CD4-positive, CD25-positive, alpha-beta regulatory T cell (primary cell): ENCODE results near the gene MLIP. TPM values are rescaled to one million over a fixed set of nuclear protein-coding genes. Genes with fewer than 3 reads are reported as not detected.

Experiments used
- ATAC-seq, 2 donors: fragments of 150-1000 bp; cut with Tn5 transposase; one replicate each; pipeline ENCODE4 v1.10.0; 2021; ENCODE audit warnings: low read depth in 2 of 2, moderate number of reproducible peaks in 2 of 2, moderate library complexity in 1 of 2
- DNase-seq, 3 donors: peaks; one replicate each; pipeline versions ENCODE4 v3.0.0 to v3.0.0-alpha.2; 2012 to 2022; ENCODE audit warnings: mixed read lengths in 1 of 3
- H3K27ac ChIP-seq: one replicate; pipeline ENCODE4 v1.7.0; 2013; ENCODE audit warnings: mild to moderate bottlenecking, low read length; ENCODE audit not compliant: insufficient read depth, poor library complexity, severe bottlenecking
- H3K27me3 ChIP-seq: one replicate; pipeline ENCODE4 v1.7.0; 2013; ENCODE audit warnings: low read length; ENCODE audit not compliant: control insufficient read depth, insufficient read depth
- H3K36me3 ChIP-seq: one replicate; pipeline ENCODE4 v1.7.0; 2013; ENCODE audit warnings: mild to moderate bottlenecking, low read length, moderate library complexity; ENCODE audit not compliant: control insufficient read depth, insufficient read depth
- H3K4me1 ChIP-seq: 2 replicates; pipeline ENCODE4 v1.7.0; 2013; ENCODE audit warnings: mild to moderate bottlenecking, low read length; ENCODE audit not compliant: insufficient read depth, control insufficient read depth, poor library complexity, severe bottlenecking
- H3K4me3 ChIP-seq: one replicate; pipeline ENCODE4 v1.7.0; 2013; ENCODE audit warnings: low read depth, mild to moderate bottlenecking, low read length, moderate library complexity
- H3K9me3 ChIP-seq, 2 experiments: 1 replicate in 1 of 2; 2 replicates in 1 of 2; pipeline ENCODE4 v1.7.0; 2013; ENCODE audit warnings: low read length in 2 of 2, mild to moderate bottlenecking in 1 of 2, moderate library complexity in 1 of 2; ENCODE audit not compliant: control insufficient read depth in 2 of 2
- H3K27ac Mint-ChIP-seq, 3 donors: one replicate each; pipeline ENCODE4 v1.8.0; 2020 to 2022; ENCODE audit warnings: mild to moderate bottlenecking in 3 of 3, mixed read lengths in 3 of 3, moderate library complexity in 2 of 3
- H3K27me3 Mint-ChIP-seq: one replicate; pipeline ENCODE4 v1.8.0; 2022; ENCODE audit warnings: mild to moderate bottlenecking, mixed read lengths
- H3K36me3 Mint-ChIP-seq: one replicate; pipeline ENCODE4 v1.8.0; 2020; ENCODE audit warnings: mixed read lengths
- H3K4me1 Mint-ChIP-seq, 4 donors: one replicate each; pipeline ENCODE4 v1.8.0; 2020 to 2022; ENCODE audit warnings: mixed read lengths in 4 of 4, mild to moderate bottlenecking in 1 of 4
- H3K4me3 Mint-ChIP-seq, 4 donors: one replicate each; pipeline ENCODE4 v1.8.0; 2020 to 2022; ENCODE audit warnings: mild to moderate bottlenecking in 4 of 4, mixed read lengths in 4 of 4, moderate library complexity in 3 of 4
- H3K9me3 Mint-ChIP-seq, 7 donors: one replicate each; pipeline ENCODE4 v1.8.0; 2020 to 2022; ENCODE audit warnings: mixed read lengths in 7 of 7, mild to moderate bottlenecking in 3 of 7, moderate library complexity in 2 of 7
- polyA plus RNA-seq, 4 donors: library from polyadenylated mRNA; unstranded; fragments of 300-500 nt; fragmentation: Illumina TruSeq; gene quantifications; one replicate each; pipeline ENCODE4 v1.2.3, GENCODE V29; 2021
- total RNA-seq: library from RNA; stranded (reverse); gene quantifications from one replicate; pipeline ENCODE4 v1.2.3, GENCODE V29; 2022

Gene MLIP
- total and polyA plus RNA-seq, 5 donors from 2014 or later, result not detected

- Histone ChIP-seq H3K4me3 (no peak overlapping the region), H3K36me3 (no peaks in the 10 kb centered on the region), H3K27me3 (no peaks in the 10 kb centered on the region), H3K9me3 (no peaks in the 10 kb centered on the region), H3K27ac (no peak overlapping the region), H3K4me1 (no peaks in the 10 kb centered on the region)
- Mint-ChIP-seq H3K27ac (no peak overlapping the region), H3K36me3 (no peaks in the 10 kb centered on the region), H3K4me1 (no peaks in the 10 kb centered on the region), H3K27me3 (no peaks in the 10 kb centered on the region), H3K9me3 (peaks cover 0 to 15% (median 4%) of the 10 kb centered on the region in 7 donors), H3K4me3 (no peak overlapping the region)
- no peak for DNase-seq
- no peak for ATAC-seq
Observed at GRCh38 chr6:54112151-54112650, 958 bp downstream of the MLIP start.

GRCh38 chr6:54114991-54115390 is 3.7 kb downstream of the MLIP start:
- Mint-ChIP-seq H3K27ac (no peak overlapping the region), H3K4me3 (no peak overlapping the region), H3K4me1 (no peaks in the 10 kb centered on the region), H3K36me3 (no peaks in the 10 kb centered on the region), H3K9me3 (peaks cover 0 to 15% (median 4%) of the 10 kb centered on the region in 7 donors), H3K27me3 (no peaks in the 10 kb centered on the region)
- Histone ChIP-seq H3K27ac (no peak overlapping the region), H3K9me3 (no peaks in the 10 kb centered on the region), H3K4me3 (no peak overlapping the region), H3K27me3 (no peaks in the 10 kb centered on the region), H3K4me1 (no peaks in the 10 kb centered on the region), H3K36me3 (no peaks in the 10 kb centered on the region)
- DNase-seq, result no peak
- no peak for ATAC-seq

GRCh38 chr6:54115966-54116365 is 4.7 kb downstream of the MLIP start:
- ATAC-seq, result no peak
- Histone ChIP-seq H3K27ac (no peak overlapping the region), H3K9me3 (no peaks in the 10 kb centered on the region), H3K4me3 (no peak overlapping the region), H3K27me3 (no peaks in the 10 kb centered on the region), H3K4me1 (no peaks in the 10 kb centered on the region), H3K36me3 (no peaks in the 10 kb centered on the region)
- H3K36me3 Mint-ChIP-seq, result no peaks in the 10 kb centered on the region
- H3K9me3 Mint-ChIP-seq, result peaks cover 0 to 15% (median 4%) of the 10 kb centered on the region in 7 donors
- no peak for DNase-seq
- H3K4me3 Mint-ChIP-seq, result no peak overlapping the region
- no peaks in the 10 kb centered on the region for H3K4me1 Mint-ChIP-seq
- no peaks in the 10 kb centered on the region for H3K27me3 Mint-ChIP-seq
- no peak overlapping the region for H3K27ac Mint-ChIP-seq

- no peaks in the 10 kb centered on the region for H3K4me1 ChIP-seq
- ATAC-seq, result no peak
- H3K27ac ChIP-seq, result no peak overlapping the region
- H3K36me3 Mint-ChIP-seq, result no peaks in the 10 kb centered on the region
- H3K4me3 ChIP-seq, result no peak overlapping the region
- H3K27me3 Mint-ChIP-seq, result no peaks in the 10 kb centered on the region
- H3K36me3 ChIP-seq, result no peaks in the 10 kb centered on the region
- no peak overlapping the region for H3K4me3 Mint-ChIP-seq
- H3K9me3 ChIP-seq, result no peaks in the 10 kb centered on the region
- no peak for DNase-seq
- no peaks in the 10 kb centered on the region for H3K4me1 Mint-ChIP-seq
- peaks cover 0 to 15% (median 4%) of the 10 kb centered on the region in 7 donors for H3K9me3 Mint-ChIP-seq
- H3K27ac Mint-ChIP-seq, result no peak overlapping the region
- no peaks in the 10 kb centered on the region for H3K27me3 ChIP-seq
Observed at GRCh38 chr6:54118117-54118516, 6.9 kb downstream of the MLIP start.

GRCh38 chr6:54125493-54125892 is 14.2 kb downstream of the MLIP start:
- Histone ChIP-seq H3K4me3 (no peak overlapping the region), H3K9me3 (no peaks in the 10 kb centered on the region), H3K4me1 (no peaks in the 10 kb centered on the region), H3K27me3 (no peaks in the 10 kb centered on the region), H3K27ac (no peak overlapping the region), H3K36me3 (no peaks in the 10 kb centered on the region)
- H3K27me3 Mint-ChIP-seq, result no peaks in the 10 kb centered on the region
- no peaks in the 10 kb centered on the region for H3K4me1 Mint-ChIP-seq
- H3K9me3 Mint-ChIP-seq, result peaks cover 0 to 1% (median 0%) of the 10 kb centered on the region in 7 donors
- ATAC-seq (no peak), DNase-seq (no peak)
- no peak overlapping the region for H3K4me3 Mint-ChIP-seq
- no peaks in the 10 kb centered on the region for H3K36me3 Mint-ChIP-seq
- no peak overlapping the region for H3K27ac Mint-ChIP-seq

GRCh38 chr6:54130179-54130578 is 18.9 kb downstream of the MLIP start:
- peaks cover 0 to 3% (median 0%) of the 10 kb centered on the region in 7 donors for H3K9me3 Mint-ChIP-seq
- ATAC-seq, result no peak
- H3K36me3 ChIP-seq, result no peaks in the 10 kb centered on the region
- no peaks in the 10 kb centered on the region for H3K36me3 Mint-ChIP-seq
- H3K4me1 Mint-ChIP-seq, result no peaks in the 10 kb centered on the region
- H3K27me3 ChIP-seq, result no peaks in the 10 kb centered on the region
- H3K4me3 ChIP-seq, result no peak overlapping the region
- peaks cover 11% of the 10 kb centered on the region for H3K27me3 Mint-ChIP-seq
- H3K27ac ChIP-seq, result no peak overlapping the region
- DNase-seq, result no peak
- H3K4me1 ChIP-seq, result no peaks in the 10 kb centered on the region
- no peaks in the 10 kb centered on the region for H3K9me3 ChIP-seq
- H3K4me3 Mint-ChIP-seq, result no peak overlapping the region
- H3K27ac Mint-ChIP-seq, result no peak overlapping the region

GRCh38 chr6:54132587-54132986 is 21.3 kb downstream of the MLIP start:
- Mint-ChIP-seq H3K4me3 (no peak overlapping the region), H3K4me1 (no peaks in the 10 kb centered on the region)

GRCh38 chr6:54133186-54133585 is 21.9 kb downstream of the MLIP start:
- no peak overlapping the region for H3K27ac ChIP-seq
- H3K4me1 Mint-ChIP-seq, result no peaks in the 10 kb centered on the region
- no peaks in the 10 kb centered on the region for H3K27me3 ChIP-seq
- H3K9me3 Mint-ChIP-seq, result peaks cover 0 to 6% (median 1%) of the 10 kb centered on the region in 7 donors
- DNase-seq (no peak), ATAC-seq (no peak)
- no peak overlapping the region for H3K4me3 Mint-ChIP-seq
- peaks cover 11% of the 10 kb centered on the region for H3K27me3 Mint-ChIP-seq
- H3K4me1 ChIP-seq, result no peaks in the 10 kb centered on the region
- no peaks in the 10 kb centered on the region for H3K36me3 ChIP-seq
- H3K4me3 ChIP-seq, result no peak overlapping the region
- H3K9me3 ChIP-seq, result no peaks in the 10 kb centered on the region
- no peaks in the 10 kb centered on the region for H3K36me3 Mint-ChIP-seq
- H3K27ac Mint-ChIP-seq, result no peak overlapping the region

More at GRCh38 chr6:54132587-54132986, 21.3 kb downstream of the MLIP start:
- no peaks in the 10 kb centered on the region for H3K27me3 ChIP-seq
- H3K27ac ChIP-seq, result no peak overlapping the region
- no peaks in the 10 kb centered on the region for H3K36me3 Mint-ChIP-seq
- H3K36me3 ChIP-seq, result no peaks in the 10 kb centered on the region
- DNase-seq (no peak), ATAC-seq (no peak)
- H3K9me3 ChIP-seq, result no peaks in the 10 kb centered on the region
- no peak overlapping the region for H3K27ac Mint-ChIP-seq
- peaks cover 0 to 3% (median under 1%) of the 10 kb centered on the region in 7 donors for H3K9me3 Mint-ChIP-seq
- H3K4me3 ChIP-seq, result no peak overlapping the region
- peaks cover 11% of the 10 kb centered on the region for H3K27me3 Mint-ChIP-seq
- H3K4me1 ChIP-seq, result no peaks in the 10 kb centered on the region
